ENCODE measurements around the gene TRIM29. TPM values are rescaled to one million over a fixed set of nuclear protein-coding genes. Genes with fewer than 3 reads are reported as not detected.

Gene TRIM29
- total RNA-seq, 1 experiment from 2014 or later: not detected

DNA sequence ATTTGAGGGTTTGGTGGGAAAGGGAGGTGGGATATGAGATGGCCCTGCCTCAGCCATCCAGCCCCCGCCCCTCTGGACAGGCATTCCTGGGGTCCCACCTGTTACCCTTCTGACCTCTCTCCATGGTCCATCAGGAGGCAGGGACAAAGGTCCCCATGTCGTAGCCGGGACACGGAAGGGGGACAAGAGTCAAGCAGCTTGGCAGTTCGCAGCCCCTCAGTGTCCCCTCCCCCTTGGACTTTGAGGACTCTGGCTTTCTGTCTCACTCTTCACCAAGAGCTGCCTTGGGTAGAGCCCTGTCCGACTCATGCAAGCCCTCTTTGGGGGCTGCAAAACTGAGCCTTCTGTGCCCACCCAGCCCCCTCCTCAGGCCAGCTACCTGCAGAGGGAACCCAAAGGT lies 30.2 kb downstream of the TRIM29 start:
- Histone ChIP-seq H2BK12ac (ENCODE audit: insufficient read length, low read depth, low read length) (no peak overlapping the region), H2BK15ac (ENCODE audit: low read depth, low read length) (no peak overlapping the region), H3K9ac (ENCODE audit: extremely low read depth, insufficient read length, low read length) (no peak overlapping the region), H3K4me1 (ENCODE audit: insufficient read depth, low read length) (peaks cover 2% of the 10 kb centered on the region; the same call in 1 of the 2 replicates), H2AK5ac (ENCODE audit: insufficient read length, low read length) (no peak overlapping the region), H4K8ac (replicated peaks; ENCODE audit: insufficient read length, low read depth, low read length) (no peak overlapping the region), H2BK20ac (ENCODE audit: low read depth, low read length, poor library complexity, severe bottlenecking) (no peak overlapping the region), H3K9me3 (ENCODE audit: control insufficient read depth, low read depth, low read length) (no peaks in the 10 kb centered on the region), H3K27me3 (ENCODE audit: insufficient read depth, low read length) (no peaks in the 10 kb centered on the region), H4K5ac (ENCODE audit: insufficient read length, low read depth, low read length) (no peak overlapping the region), H4K91ac (ENCODE audit: insufficient read length, low read depth, low read length) (no peak overlapping the region), H4K20me1 (ENCODE audit: control insufficient read depth, insufficient read depth, insufficient read length) (no peaks in the 10 kb centered on the region), H3K56ac (ENCODE audit: insufficient read length, low read depth, low read length) (no peak overlapping the region), H3T11ph (ENCODE audit: low read length) (no peak overlapping the region), H3K79me1 (ENCODE audit: insufficient read depth, low read depth, low read length, poor library complexity, severe bottlenecking) (no peaks in the 10 kb centered on the region), H2BK5ac (ENCODE audit: insufficient read length, low read length) (no peak overlapping the region), H3K23ac (ENCODE audit: insufficient read length, low read depth, low read length) (no peak overlapping the region), H3K27ac (ENCODE audit: insufficient read length, low read depth, low read length) (no peak overlapping the region), H3K4ac (ENCODE audit: low read depth, low read length) (no peak overlapping the region), H3K4me2 (ENCODE audit: insufficient read depth, insufficient read length, low read length) (no peak overlapping the region), H2AFZ (ENCODE audit: low read length) (no peak overlapping the region), H3K79me2 (ENCODE audit: insufficient read depth, low read length) (no peaks in the 10 kb centered on the region), H3K23me2 (ENCODE audit: insufficient read length, low read depth, low read length, poor library complexity, severe bottlenecking) (no peaks in the 10 kb centered on the region), H2BK120ac (ENCODE audit: low read depth, low read length, poor library complexity, severe bottlenecking) (no peak overlapping the region), H3K14ac (ENCODE audit: insufficient read depth, low read length) (no peak overlapping the region), H3K18ac (ENCODE audit: insufficient read length, low read depth, low read length) (no peak overlapping the region)
- no peak overlapping the region for H3K27ac Mint-ChIP-seq
- H3K9me3 Mint-ChIP-seq: peaks cover 0 to 4% of the 10 kb centered on the region in 2 experiments; a peak in 3 of 5 replicates
- WGBS (ENCODE audit: extremely low coverage, insufficient read length, low lambda C conversion rate): no CpG with 5 or more reads among the region's 6 CpGs
- no peak overlapping the region for H3K4me3 Mint-ChIP-seq
- no peak for DNase-seq
- H3K36me3 Mint-ChIP-seq (ENCODE audit: insufficient read depth in 1 of 3, low read depth in 3 of 3): peaks cover 0 to 5% (median 0%) of the 10 kb centered on the region in 3 experiments; a peak in 2 of 7 replicates
- H3K27me3 Mint-ChIP-seq (ENCODE audit: low read depth): peaks cover 72% of the 10 kb centered on the region
- peaks cover 19 to 24% of the 10 kb centered on the region in 2 experiments for H3K4me1 Mint-ChIP-seq
- TF ChIP-seq, protein P1, sequence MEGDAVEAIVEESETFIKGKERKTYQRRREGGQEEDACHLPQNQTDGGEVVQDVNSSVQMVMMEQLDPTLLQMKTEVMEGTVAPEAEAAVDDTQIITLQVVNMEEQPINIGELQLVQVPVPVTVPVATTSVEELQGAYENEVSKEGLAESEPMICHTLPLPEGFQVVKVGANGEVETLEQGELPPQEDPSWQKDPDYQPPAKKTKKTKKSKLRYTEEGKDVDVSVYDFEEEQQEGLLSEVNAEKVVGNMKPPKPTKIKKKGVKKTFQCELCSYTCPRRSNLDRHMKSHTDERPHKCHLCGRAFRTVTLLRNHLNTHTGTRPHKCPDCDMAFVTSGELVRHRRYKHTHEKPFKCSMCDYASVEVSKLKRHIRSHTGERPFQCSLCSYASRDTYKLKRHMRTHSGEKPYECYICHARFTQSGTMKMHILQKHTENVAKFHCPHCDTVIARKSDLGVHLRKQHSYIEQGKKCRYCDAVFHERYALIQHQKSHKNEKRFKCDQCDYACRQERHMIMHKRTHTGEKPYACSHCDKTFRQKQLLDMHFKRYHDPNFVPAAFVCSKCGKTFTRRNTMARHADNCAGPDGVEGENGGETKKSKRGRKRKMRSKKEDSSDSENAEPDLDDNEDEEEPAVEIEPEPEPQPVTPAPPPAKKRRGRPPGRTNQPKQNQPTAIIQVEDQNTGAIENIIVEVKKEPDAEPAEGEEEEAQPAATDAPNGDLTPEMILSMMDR (conservative IDR thresholded peaks at IDR 0.05): no peak

Measured in H9 (cell line).